ENCODE data around the gene CFAP46. TPM values are rescaled to one million over a fixed set of nuclear protein-coding genes. Genes with fewer than 3 reads are reported as not detected.

CFAP46 gene
- total and polyA plus RNA-seq, 4 donors = 3.1 to 18.8 (median 7.1) TPM

DNA sequence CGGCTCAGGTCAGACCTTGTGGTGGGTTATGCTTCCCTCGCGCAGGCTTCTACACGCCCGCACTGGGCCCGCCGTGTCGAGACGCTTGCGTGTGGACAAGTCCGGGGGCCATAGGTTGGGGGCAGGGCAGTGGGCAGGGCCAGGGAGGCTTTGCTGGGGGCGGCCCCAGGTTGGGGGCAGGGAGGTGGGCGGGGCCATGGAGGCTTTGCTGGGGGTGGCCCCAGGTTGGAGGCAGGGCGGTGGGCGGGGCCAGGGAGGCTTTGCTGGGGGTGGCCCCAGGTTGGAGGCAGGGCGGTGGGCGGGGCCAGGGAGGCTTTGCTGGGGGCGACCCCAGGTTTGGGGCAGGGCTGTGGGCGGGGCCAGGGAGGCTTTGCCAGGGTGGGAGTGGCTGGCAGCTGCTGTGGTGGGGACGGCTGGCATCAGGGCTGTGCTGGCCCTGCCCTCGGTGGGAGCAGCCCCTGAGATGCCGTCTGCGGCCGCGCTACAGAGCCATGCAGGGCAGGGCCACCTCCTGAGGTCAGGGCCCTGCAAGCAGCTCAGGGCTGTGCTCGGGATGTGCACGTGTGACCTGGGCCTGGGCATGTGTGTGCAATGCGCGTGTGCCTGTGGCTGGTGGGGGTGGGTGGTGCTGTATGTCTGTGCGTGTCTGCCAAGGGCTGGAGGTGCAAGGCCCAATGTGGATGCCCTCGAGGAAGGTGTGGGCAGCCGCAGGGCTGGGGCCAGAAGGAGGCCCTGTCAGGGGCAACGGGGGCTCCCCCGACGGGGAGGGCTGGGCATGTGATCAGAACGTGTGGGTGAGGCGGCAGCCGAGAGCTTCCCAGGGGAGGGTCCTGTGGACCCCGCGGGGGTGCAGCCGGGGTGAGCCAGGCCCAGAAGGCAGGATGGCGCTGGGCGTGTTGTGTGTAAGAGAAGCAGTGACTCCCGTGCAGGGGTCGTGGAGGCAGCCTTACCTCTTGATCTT is 84.0 kb downstream of the CFAP46 start:
- no peak overlapping the region for H3K27ac ChIP-seq (ENCODE audit: low read depth in 1 of 2, low read length in 1 of 2)
- H3K9me3 ChIP-seq (ENCODE audit: control insufficient read depth in 4 of 4, insufficient read depth in 3 of 4, low read length in 3 of 4) = peaks cover 0 to 18% (median 0%) of the 10 kb centered on the region in 4 donors
- peaks cover 0 to 9% (median 1%) of the 10 kb centered on the region in 3 donors for H3K27me3 ChIP-seq (ENCODE audit: control insufficient read depth in 3 of 3, insufficient read depth in 3 of 3, low read length in 2 of 3)
- H3K4me1 ChIP-seq (ENCODE audit: control insufficient read depth in 5 of 5, insufficient read depth in 5 of 5, low read length in 5 of 5) = peaks cover 0 to 6% (median 0%) of the 10 kb centered on the region in 5 donors
- no peak overlapping the region for H3K4me3 ChIP-seq
- no peak for DNase-seq
- 91 to 94% methylated on average over 44 to 45 of the region's 45 CpGs for WGBS, 2 donors
- H3K9ac ChIP-seq (ENCODE audit: insufficient read depth in 1 of 2, low read length in 2 of 2) = no peak overlapping the region
- H3K36me3 ChIP-seq (ENCODE audit: control insufficient read depth in 4 of 4, insufficient read depth in 4 of 4, low read length in 4 of 4) = no peaks in the 10 kb centered on the region
- no peak for ATAC-seq (ENCODE audit: insufficient read depth, low FRiP score)
- TF ChIP-seq, protein P1, sequence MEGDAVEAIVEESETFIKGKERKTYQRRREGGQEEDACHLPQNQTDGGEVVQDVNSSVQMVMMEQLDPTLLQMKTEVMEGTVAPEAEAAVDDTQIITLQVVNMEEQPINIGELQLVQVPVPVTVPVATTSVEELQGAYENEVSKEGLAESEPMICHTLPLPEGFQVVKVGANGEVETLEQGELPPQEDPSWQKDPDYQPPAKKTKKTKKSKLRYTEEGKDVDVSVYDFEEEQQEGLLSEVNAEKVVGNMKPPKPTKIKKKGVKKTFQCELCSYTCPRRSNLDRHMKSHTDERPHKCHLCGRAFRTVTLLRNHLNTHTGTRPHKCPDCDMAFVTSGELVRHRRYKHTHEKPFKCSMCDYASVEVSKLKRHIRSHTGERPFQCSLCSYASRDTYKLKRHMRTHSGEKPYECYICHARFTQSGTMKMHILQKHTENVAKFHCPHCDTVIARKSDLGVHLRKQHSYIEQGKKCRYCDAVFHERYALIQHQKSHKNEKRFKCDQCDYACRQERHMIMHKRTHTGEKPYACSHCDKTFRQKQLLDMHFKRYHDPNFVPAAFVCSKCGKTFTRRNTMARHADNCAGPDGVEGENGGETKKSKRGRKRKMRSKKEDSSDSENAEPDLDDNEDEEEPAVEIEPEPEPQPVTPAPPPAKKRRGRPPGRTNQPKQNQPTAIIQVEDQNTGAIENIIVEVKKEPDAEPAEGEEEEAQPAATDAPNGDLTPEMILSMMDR (IDR thresholded peaks at IDR 0.05; ENCODE audit: control extremely low read depth, extremely low read depth) = no peak

DNA sequence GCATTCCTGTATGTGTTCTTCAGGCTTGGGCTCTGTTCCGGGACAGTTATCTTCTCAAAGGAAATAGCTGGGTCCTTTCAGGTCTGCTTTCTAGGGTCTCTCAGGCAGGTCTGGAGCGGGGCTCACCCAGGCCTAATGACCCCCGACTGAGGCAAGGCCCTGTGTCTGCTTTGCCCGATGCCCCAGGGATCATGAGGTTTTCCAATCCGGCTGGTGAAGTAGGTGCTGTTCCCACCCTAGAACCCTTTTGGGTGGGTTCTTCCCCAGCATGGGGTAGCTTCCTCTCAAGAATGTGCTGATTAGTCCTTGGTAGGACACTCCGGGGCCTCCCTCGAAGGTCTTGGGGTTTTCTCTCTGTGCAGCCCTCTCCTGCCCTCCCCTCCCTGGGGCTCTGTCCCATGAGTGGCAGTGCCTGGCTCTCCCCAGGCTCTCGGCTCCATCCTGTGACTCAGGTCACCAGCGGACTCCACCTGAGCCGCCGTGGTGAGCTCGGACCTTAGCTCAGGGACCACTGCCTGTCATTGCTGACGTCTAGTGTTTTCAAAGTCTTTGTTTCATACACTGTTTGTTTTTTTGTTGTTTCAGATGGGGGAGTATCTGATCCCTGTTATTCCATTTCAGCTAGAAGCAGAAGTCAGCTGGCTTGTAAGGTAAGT is 85.4 kb downstream of the CFAP46 start:
- H3K9me3 ChIP-seq (ENCODE audit: control insufficient read depth in 4 of 4, insufficient read depth in 3 of 4, low read length in 3 of 4) = peaks cover 0 to 18% (median 0%) of the 10 kb centered on the region in 4 donors
- no peaks in the 10 kb centered on the region for H3K36me3 ChIP-seq (ENCODE audit: control insufficient read depth in 4 of 4, insufficient read depth in 4 of 4, low read length in 4 of 4)
- TF ChIP-seq, protein P1 (IDR thresholded peaks at IDR 0.05; ENCODE audit: control extremely low read depth, extremely low read depth) = no peak
- H3K9ac ChIP-seq (ENCODE audit: insufficient read depth in 1 of 2, low read length in 2 of 2) = no peak overlapping the region
- H3K4me3 ChIP-seq = no peak overlapping the region
- ATAC-seq (ENCODE audit: insufficient read depth, low FRiP score) = no peak
- no peaks in the 10 kb centered on the region for H3K4me1 ChIP-seq (ENCODE audit: control insufficient read depth in 5 of 5, insufficient read depth in 5 of 5, low read length in 5 of 5)
- peaks cover 0 to 9% (median 0%) of the 10 kb centered on the region in 3 donors for H3K27me3 ChIP-seq (ENCODE audit: control insufficient read depth in 3 of 3, insufficient read depth in 3 of 3, low read length in 2 of 3)
- WGBS, 2 donors = 93 to 97% methylated on average over 13 of the region's 13 CpGs
- no peak for DNase-seq
- H3K27ac ChIP-seq (ENCODE audit: low read depth in 1 of 2, low read length in 1 of 2) = no peak overlapping the region

DNA sequence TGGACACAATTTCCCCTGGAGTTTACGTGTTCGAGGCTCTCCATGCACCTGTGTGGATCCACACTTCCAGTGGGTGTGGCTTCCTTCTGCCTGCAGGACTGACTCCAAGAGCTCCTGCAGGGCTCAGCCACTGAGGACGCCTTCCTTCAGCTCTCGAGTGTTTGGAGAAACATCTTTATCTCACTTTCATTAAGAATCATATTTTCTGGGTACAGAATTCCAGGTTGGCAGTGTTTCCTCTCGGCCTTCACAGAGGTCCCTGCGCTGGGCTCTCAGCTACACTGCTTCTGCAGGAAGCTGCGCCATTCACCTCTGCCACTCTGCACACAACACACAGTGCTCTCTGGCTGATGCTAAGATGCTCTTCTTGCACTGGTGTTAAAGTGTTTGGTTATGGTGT is 86.5 kb downstream of the CFAP46 start:
- 81 to 87% methylated on average over 7 of the region's 7 CpGs for WGBS, 2 donors
- H3K9me3 ChIP-seq (ENCODE audit: control insufficient read depth in 4 of 4, insufficient read depth in 3 of 4, low read length in 3 of 4) = peaks cover 0 to 15% (median 0%) of the 10 kb centered on the region in 4 donors
- H3K4me3 ChIP-seq = no peak overlapping the region
- no peaks in the 10 kb centered on the region for H3K4me1 ChIP-seq (ENCODE audit: control insufficient read depth in 5 of 5, insufficient read depth in 5 of 5, low read length in 5 of 5)
- TF ChIP-seq, protein P1 (IDR thresholded peaks at IDR 0.05; ENCODE audit: control extremely low read depth, extremely low read depth) = no peak
- H3K27ac ChIP-seq (ENCODE audit: low read depth in 1 of 2, low read length in 1 of 2) = no peak overlapping the region
- peaks cover 0 to 6% (median 0%) of the 10 kb centered on the region in 3 donors for H3K27me3 ChIP-seq (ENCODE audit: control insufficient read depth in 3 of 3, insufficient read depth in 3 of 3, low read length in 2 of 3)
- H3K9ac ChIP-seq (ENCODE audit: insufficient read depth in 1 of 2, low read length in 2 of 2) = no peak overlapping the region
- ATAC-seq (ENCODE audit: insufficient read depth, low FRiP score) (no peak), DNase-seq (no peak)
- H3K36me3 ChIP-seq (ENCODE audit: control insufficient read depth in 4 of 4, insufficient read depth in 4 of 4, low read length in 4 of 4) = no peaks in the 10 kb centered on the region

Measured in lung (tissue), 12 donors.